NCI-H187 (cell line): ENCODE measurements around the gene LAMB2.
A peak's percentile ranks its signal among the peaks of the same experiment; 100 is the strongest.

Experiments
- DNase-seq, 2 experiments: peaks; one replicate each; lab custom pipeline; 2025; lab: John Stamatoyannopoulos, UW

The LAMB2 gene

GRCh38 chr3:49161808-49162530 is 29.1 kb upstream of the LAMB2 start:
- DNase-seq = no peak

DNA sequence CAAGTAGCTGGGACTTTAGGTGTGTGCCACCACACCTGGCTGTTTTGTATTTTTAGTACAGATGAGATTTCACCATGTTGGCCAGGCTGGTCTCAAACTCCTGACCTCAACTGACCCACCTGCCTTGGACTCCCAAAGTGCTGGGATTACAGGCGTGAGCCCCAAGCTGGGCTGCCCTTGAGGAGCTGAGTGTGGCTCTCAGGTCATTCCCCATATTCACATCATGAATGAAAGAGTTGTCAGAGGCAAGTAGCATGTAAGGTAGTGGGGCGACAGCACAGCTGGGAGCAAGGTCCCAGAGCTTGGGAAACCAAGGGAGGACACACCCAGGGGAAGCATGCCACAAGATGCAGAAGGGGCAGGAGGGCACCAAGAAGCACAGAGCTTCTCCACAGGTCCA is 28.3 kb upstream of the LAMB2 start:
- DNase-seq = no peak

DNA sequence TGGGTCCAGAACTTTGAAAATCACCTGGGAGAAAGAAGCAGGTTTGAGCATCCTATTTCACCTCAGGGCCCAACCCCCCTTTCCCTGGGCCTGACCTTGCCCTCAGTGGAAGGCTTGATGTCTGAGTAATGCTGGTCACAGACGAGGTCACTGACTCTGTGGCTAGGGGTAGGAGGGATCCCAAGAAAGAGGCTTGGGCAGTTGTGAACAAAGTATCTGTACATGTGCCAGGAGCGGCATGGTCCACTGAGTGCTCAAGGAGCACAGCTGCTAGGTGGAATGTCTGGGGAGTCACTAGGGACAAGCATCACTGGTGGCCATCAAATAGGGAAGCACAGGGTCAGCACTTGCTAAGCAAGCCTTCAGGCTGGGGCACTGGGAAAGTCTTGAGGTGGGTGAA is 25.9 kb upstream of the LAMB2 start:
- no peak for DNase-seq

DNA sequence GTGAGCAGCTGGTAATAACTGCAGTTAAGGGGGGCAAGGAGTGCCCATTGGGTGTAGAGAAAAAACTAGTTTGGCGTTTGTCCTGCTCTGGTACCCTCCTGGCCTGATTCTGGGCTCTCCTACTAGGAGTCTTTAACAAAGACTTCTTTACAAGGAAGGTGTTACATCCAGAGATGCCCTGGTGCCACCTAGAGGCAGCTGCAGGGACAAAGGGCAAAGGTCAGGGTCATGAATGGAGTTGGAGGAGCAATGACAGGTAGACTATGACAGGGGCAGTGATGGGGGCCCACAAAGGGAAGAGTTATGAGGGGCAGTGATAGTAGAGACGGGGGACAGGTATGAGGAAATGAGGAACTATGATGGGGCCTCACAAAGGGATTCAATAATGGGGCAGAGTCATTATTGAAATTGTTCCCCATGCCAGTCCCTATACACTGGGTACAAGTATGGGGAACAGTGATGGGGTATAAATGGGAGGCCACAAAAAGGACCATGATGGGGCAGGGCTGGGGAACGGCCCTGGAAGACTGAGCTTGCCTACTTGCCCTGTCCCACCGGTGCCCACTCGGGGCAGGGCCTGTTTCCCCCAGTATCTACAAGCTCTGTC is 25.4 kb upstream of the LAMB2 start:
- no peak for DNase-seq

GRCh38 chr3:49157289-49157688 is 24.4 kb upstream of the LAMB2 start:
- DNase-seq = no peak

- no peak for DNase-seq
These were observed 20.6 kb upstream of the LAMB2 start for GRCh38 chr3:49153349-49153912.

- DNase-seq = no peak
These were observed 18.8 kb upstream of the LAMB2 start for GRCh38 chr3:49151610-49152009.

DNA sequence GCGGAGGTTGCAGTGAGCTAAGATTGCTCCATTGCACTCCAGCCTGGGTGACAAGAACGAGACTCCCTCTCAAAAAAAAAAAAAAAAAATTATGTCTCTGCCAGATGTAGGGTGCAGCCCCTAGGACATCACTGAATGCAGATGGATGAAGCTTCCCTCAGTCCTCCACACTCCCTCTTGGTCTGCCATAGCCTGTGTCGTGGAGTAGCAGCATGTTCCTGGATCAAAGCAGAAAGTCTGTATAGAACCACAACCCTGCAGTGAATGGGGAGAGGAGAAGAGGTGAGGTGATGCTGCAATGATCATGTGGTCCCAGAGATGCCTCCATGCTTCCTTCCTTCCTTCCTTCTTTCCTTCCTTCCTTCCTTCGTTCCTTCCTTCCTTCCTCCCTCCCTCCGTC is 15.3 kb upstream of the LAMB2 start:
- no peak for DNase-seq

DNA sequence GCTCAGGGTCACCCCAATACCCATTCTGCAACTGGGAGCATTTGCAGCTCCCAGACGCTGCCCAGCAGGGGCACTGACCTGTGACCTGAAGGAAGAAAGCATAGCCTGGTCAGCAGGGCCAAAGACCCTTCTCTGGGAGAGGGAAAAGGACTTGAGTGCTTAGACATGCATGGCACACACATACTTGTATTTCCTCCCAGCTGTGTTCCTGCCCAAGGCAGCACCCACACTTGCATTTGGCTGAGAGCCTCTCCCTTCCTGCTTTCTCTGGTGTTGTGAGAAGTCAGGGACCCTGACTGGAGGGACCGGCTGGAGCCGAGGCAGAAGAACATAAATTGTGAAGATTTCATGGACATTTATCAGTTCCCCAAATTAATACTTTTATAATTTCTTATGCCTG is 7.2 kb upstream of the LAMB2 start:
- no peak for DNase-seq

GRCh38 chr3:49135499-49135898 is 2.6 kb upstream of the LAMB2 start:
- DNase-seq = no peak

DNA sequence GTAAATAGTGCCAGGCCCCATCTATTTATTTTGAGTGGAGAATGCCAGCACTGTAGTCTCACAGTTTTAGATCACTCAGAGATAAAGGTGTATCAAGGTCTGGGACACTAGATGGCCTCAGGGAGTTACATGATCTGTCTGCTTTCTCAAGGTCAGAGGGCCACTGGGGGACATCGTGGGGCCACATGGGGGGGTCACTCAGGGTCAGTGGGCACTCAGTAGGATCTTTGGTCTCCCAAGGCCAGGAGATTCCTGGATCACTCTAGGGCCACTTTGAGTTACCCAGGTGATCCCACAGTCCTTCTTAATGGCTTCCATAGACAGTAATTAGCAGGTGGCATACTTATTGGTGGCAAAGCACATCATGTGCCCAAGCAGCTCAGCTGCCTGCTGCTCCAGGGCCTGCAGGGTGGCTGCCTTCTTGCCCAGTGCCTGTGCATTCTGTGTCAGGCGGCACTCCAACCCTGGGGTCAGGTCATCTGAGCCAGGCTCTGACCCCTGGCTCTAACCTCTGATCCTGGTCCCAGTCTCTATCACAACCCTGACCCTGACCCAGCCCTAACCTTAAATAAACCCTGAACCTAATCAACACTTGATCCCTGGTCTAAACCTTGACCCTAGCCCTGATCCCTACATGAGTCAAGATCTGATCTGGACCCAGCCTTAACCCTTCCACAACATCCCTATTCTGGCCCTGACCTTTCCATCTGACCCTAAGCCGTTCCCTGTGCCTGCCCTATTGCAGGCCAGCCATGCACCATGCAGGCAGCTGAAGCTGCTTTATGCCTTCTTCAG is 1.8 kb upstream of the LAMB2 start:
- DNase-seq = no peak

DNA sequence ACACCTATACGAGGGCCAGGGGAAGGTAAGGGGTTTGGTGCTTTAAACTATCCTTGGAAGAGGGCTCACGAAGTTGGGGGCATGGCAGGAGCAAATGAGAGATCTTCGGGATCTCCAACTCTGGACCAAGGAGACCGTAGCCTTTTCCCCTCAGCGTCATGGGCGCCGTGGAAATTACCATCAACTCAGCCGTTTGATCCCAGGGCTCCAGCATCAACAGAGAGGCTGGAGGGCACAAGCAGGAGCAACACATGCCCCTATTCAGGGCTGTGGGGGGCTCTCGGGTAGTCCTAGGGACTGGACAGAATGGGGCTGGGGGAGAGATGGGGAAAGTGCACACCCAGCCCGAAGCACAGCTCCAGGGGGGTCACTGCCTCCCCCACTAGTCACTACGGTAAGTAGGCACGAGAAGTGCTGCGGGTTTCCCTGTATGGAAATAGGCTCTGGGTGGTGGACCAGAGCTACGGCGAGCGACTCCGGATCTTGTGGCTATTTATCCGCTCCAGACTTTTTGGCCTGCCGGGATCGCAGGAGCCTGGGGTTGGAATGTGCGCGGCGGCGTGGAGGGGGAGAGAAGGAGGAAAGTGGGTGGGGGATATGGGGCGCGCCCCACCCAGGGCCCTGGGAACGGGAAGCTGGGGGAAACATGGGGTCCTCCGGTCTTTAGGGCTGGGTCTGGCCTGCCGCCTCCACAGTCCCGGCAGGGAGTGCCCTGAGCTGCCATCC is 539 bp upstream of the LAMB2 start:
- peak; percentile 1 to 29 for DNase-seq

- DNase-seq = no peak
These were observed 795 bp downstream of the LAMB2 start for GRCh38 chr3:49132073-49132436.

GRCh38 chr3:49131576-49131975 is 1.3 kb downstream of the LAMB2 start:
- no peak for DNase-seq

DNA sequence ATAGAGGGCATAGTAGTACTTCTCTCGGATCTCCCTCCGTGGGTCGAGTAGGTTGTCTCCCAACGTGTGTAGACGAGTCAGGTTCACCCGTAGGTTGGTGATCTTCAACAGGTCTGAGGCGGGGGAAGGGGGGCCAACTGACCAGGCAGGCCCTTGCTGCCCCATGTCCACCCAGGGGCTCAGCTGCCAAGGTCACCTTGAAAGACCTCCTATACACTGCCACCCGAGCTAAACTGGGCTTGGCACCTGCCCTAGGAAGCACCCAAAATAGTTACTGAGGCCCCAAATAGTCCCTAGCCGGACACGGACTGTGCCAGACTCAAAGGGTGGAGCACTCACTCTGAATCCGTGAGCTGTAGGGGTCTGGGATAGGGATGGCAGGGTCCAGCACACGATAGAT is 1.8 kb downstream of the LAMB2 start:
- DNase-seq = no peak

DNA sequence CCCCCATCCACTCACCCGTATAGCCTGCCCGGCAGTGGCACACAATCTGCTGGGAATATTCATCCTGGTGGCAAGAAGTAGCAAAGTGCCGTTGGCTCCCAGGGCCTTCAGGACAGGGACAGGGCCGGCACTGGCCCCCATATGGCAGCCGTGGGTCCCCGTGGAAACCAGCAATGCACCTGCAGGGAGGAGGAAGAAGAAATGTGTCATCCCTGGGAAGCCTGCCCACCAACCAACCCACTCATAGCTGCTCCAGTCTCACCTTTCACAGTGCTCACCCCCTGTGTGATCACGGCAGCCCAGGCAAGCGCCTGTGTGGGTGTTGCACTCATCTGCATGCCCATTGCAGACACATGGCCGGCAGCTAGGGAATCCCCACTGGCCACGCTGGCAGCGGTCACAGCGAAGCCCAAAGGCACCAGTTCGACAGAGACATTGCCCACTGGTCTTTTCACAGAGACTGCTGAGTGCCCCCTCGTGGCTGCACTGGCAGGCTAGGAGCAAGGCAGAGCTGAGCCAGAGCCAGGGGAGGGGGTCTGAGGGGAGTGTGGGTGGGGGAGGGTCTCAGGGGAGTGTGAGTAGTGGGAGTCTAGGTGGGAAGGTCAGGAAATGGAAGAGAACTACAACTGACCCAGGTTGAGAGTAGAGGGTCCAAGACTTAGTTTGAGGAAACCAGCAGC is 7.7 kb downstream of the LAMB2 start:
- DNase-seq = no peak

DNA sequence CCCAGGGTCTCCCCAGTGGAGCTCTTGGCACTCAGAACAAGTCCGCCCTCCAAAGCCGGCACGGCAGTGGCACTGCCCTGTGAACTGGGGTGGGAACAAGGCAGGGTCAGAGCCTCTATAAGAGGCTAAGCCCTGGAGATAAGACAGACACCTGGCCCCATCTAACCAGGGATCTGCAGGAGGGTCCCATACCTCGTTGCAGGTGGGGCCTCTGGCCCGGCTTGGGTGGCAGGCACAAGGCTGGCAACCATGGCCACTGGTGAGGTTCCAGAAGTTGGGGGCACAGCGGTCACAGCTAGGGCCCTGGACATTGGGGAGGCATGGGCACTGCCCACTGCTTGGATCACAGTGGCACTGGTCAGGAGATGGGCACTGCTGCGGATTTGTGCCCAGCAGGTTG is 8.6 kb downstream of the LAMB2 start:
- no peak for DNase-seq

DNA sequence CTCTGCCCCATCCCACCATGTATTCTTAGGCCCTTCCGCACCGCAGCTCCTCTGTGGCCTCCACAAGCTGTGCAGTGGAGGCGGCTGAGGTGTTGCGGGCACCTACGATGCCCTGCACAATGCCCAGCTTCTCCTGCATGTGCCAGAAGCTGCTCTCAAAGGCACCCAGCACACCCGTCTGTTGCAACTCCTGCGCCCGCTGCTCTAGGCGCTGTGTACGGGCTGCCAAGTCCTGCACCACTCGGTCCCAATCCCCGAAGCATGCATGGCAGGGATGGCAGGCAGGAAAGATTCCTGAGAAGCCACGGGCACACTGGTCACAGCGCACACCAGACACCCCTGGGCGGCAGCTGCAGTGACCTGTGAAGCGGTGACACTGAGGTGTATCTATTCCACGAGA is 9.2 kb downstream of the LAMB2 start:
- no peak for DNase-seq

GRCh38 chr3:49122886-49123545 is 9.8 kb downstream of the LAMB2 start:
- DNase-seq = no peak

DNA sequence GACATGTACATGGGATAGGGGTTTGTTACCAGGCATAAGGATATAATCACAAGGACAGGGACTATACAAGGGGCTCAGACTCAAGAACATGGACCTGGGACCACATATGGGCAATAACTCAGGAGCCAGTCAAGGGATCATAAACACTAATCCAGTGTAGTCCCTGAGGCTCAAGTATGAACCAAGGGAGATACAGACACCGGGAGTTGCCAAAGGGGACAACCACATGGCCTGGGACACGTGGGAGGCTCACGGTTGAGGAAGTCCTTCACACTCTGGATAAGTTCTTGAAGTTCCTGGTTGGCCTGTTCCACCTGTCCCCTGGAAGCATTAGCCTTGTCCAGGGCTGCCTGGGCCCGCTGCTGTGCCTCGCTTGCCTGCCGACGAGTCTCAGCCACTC is 10.4 kb downstream of the LAMB2 start:
- no peak for DNase-seq

- no peak for DNase-seq
These were observed 10.8 kb downstream of the LAMB2 start for GRCh38 chr3:49122022-49122421.
